ENCODE data around the gene SSTR4. TPM values are rescaled to one million over a fixed set of nuclear protein-coding genes. Genes with fewer than 3 reads are reported as not detected.

The SSTR4 gene
- total RNA-seq, 1 experiment from 2014 or later, result not detected

DNA sequence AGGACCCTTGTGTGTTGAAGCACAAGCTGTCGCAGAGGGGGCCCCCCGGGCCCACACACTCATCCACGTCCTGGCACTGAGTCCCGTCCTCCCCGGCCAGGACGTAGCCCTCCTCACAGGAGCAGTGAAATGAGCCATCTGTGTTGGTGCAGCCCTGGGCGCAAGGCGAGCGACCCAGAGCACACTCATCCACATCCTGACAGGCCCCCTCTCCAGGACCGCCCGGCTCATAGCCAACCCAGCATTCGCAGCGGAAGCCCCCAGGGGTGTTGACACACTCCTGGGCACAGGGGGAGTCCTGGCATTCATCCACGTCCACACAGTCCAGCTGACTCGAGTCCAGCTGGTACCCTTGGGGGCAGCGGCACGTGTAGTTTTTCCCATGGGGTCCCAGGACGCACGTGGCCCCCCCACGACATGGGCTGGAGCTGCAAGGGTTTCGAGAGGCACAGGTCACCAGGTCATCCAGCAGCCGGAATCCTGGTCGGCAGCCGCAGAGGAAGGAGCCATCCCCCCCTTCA is 49.8 kb downstream of the SSTR4 start:
- Histone ChIP-seq H3K4me1 (ENCODE audit: control insufficient read depth in 1 of 2, insufficient read depth in 2 of 2, low read length in 2 of 2) (no peaks in the 10 kb centered on the region), H3K4me3 (replicated peaks in 1 of 2; ENCODE audit: low read depth in 1 of 2, low read length in 2 of 2) (no peak overlapping the region), H3K4me2 (ENCODE audit: low read length) (no peak overlapping the region), H3K27ac (ENCODE audit: low read depth, low read length) (no peak overlapping the region), H4K20me1 (ENCODE audit: insufficient read depth) (no peaks in the 10 kb centered on the region), H3K9me2 (ENCODE audit: insufficient read depth) (no peaks in the 10 kb centered on the region), H3K9ac (ENCODE audit: low read length) (no peak overlapping the region), H3K9me3 (ENCODE audit: control insufficient read depth in 1 of 2, insufficient read depth in 1 of 2, low read depth in 1 of 2, low read length in 2 of 2) (no peaks in the 10 kb centered on the region), H3K27me3 (ENCODE audit: insufficient read depth, low read length) (peaks cover 6% of the 10 kb centered on the region), H3K79me2 (ENCODE audit: insufficient read depth, low read length) (no peaks in the 10 kb centered on the region), H3K36me3 (ENCODE audit: control insufficient read depth in 1 of 2, insufficient read depth in 2 of 2, low read length in 2 of 2) (no peaks in the 10 kb centered on the region), H2AFZ (ENCODE audit: low read depth, low read length, poor library complexity, severe bottlenecking) (no peak overlapping the region)
- POLR2A ChIA-PET, result no interaction called here
- CTCF ChIA-PET, result no interaction called here
- DNase-seq (ENCODE audit: low read depth, low spot score), result no peak
- BruUV-seq (replicated peaks), result no TSS peak
- RAD21 ChIA-PET (ENCODE audit: low non-redundant PET in 1 of 2, low total read pairs in 2 of 2, uncharacterized antibody in 2 of 2, unreplicated experiment in 2 of 2), result no interaction called here
- TF ChIP-seq CBX3 (IDR thresholded peaks at IDR 0.05; ENCODE audit: low read depth), result no peak
- TF ChIP-seq ZFX (IDR thresholded peaks at IDR 0.05), result no peak
- no peak for TF ChIP-seq SRF (IDR thresholded peaks at IDR 0.05; ENCODE audit: low read depth)
- no peak for TF ChIP-seq ZBTB33 (IDR thresholded peaks at IDR 0.05; ENCODE audit: extremely low read depth, insufficient replicate concordance, low read length)
- no peak for TF ChIP-seq ZNF274 (IDR thresholded peaks at IDR 0.05; ENCODE audit: low read depth, low read length)
- no peak for TF ChIP-seq EZH2phosphoT487 (IDR thresholded peaks at IDR 0.05; ENCODE audit: borderline replicate concordance)
- no peak for TF ChIP-seq ELF1 (IDR thresholded peaks at IDR 0.05; ENCODE audit: borderline replicate concordance, low read depth)
- intact Hi-C loops (cut with micrococcal nuclease), result no loop called here
- ATAC-seq, result no peak

DNA sequence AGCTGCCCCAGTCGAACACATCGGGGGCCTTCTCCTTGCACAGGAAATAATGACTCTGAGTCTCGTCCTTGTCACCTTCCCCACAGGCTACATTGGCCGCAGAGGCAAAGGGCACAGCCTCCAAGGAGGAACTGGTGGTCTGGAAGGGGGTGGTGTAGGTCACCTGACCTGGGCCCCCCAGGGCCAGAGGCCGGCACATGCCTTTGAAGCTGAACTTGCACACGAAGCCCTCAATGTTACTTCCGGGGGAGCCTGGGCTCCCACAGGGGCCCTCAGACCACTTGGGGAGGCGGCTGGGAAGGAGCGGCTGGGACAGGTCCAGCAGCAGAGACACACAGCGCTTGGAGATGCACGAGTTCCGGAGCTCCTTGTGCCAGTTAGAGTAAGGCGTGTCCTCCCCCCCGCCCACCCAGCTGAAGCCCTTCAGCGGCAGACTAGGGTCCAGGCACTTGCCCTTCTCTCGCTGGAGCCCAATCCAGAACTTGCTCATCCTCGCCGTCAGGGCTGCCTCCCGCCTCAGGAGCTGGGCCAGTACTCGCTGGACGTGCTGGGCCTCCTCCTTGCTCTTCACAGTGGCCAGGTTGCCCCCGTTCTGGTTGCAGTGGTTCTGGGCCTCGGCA is 50.4 kb downstream of the SSTR4 start:
- H3K4me2 ChIP-seq (ENCODE audit: low read length), result no peak overlapping the region
- H2AFZ ChIP-seq (ENCODE audit: low read depth, low read length, poor library complexity, severe bottlenecking), result no peak overlapping the region
- ChIA-PET POLR2A (no interaction called here), RAD21 (ENCODE audit: low non-redundant PET in 1 of 2, low total read pairs in 2 of 2, uncharacterized antibody in 2 of 2, unreplicated experiment in 2 of 2) (no interaction called here), CTCF (no interaction called here)
- no peaks in the 10 kb centered on the region for H3K9me3 ChIP-seq (ENCODE audit: control insufficient read depth in 1 of 2, insufficient read depth in 1 of 2, low read depth in 1 of 2, low read length in 2 of 2)
- no peak overlapping the region for H3K27ac ChIP-seq (ENCODE audit: low read depth, low read length)
- H3K79me2 ChIP-seq (ENCODE audit: insufficient read depth, low read length), result no peaks in the 10 kb centered on the region
- H3K9me2 ChIP-seq (ENCODE audit: insufficient read depth), result no peaks in the 10 kb centered on the region
- TF ChIP-seq ZNF274 (IDR thresholded peaks at IDR 0.05; ENCODE audit: low read depth, low read length) (no peak), REST (IDR thresholded peaks at IDR 0.05; ENCODE audit: low read depth) (no peak), EZH2phosphoT487 (IDR thresholded peaks at IDR 0.05; ENCODE audit: borderline replicate concordance) (no peak), EGR1 (IDR thresholded peaks at IDR 0.05; ENCODE audit: low read depth) (no peak), YY1 (IDR thresholded peaks at IDR 0.05; ENCODE audit: extremely low read depth, insufficient replicate concordance, low read depth, low read length) (no peak), FOSL1 (IDR thresholded peaks at IDR 0.05; ENCODE audit: low read depth) (no peak), JUND (IDR thresholded peaks at IDR 0.05) (no peak), CEBPB (IDR thresholded peaks at IDR 0.05; ENCODE audit: low read depth) (no peak)
- intact Hi-C loops (cut with micrococcal nuclease), result no loop called here
- H3K27me3 ChIP-seq (ENCODE audit: insufficient read depth, low read length), result no peaks in the 10 kb centered on the region; the same call in 1 of the 2 replicates
- H4K20me1 ChIP-seq (ENCODE audit: insufficient read depth), result no peaks in the 10 kb centered on the region
- no peaks in the 10 kb centered on the region for H3K36me3 ChIP-seq (ENCODE audit: control insufficient read depth in 1 of 2, insufficient read depth in 2 of 2, low read length in 2 of 2)
- no peak overlapping the region for H3K4me3 ChIP-seq (replicated peaks in 1 of 2; ENCODE audit: low read depth in 1 of 2, low read length in 2 of 2)
- DNase-seq (ENCODE audit: low read depth, low spot score) (no peak), ATAC-seq (no peak)
- no TSS peak for BruUV-seq (replicated peaks)
- no peak overlapping the region for H3K9ac ChIP-seq (ENCODE audit: low read length)
- H3K4me1 ChIP-seq (ENCODE audit: control insufficient read depth in 1 of 2, insufficient read depth in 2 of 2, low read length in 2 of 2), result no peaks in the 10 kb centered on the region

All from HCT116 (cell line).